Hepatocyte (in vitro differentiated cells): ENCODE data around the gene GYPC.

ENCODE experiments used
- EZH2 ChIP-seq: fragments of 200-600 bp; sonication (generic); IDR thresholded peaks from 2 replicates; pipeline ENCODE4 v1.6.1; 2016; ENCODE audit warnings: antibody characterized with exemption, mild to moderate bottlenecking, borderline replicate concordance
- EZH2phosphoT487 ChIP-seq: fragments of 200-600 bp; sonication (generic); IDR thresholded peaks from one replicate; pipeline ENCODE4 v1.6.1; 2018; ENCODE audit warnings: antibody characterized with exemption, mild to moderate bottlenecking, low read depth, moderate library complexity; ENCODE audit not compliant: unreplicated experiment, severe bottlenecking
- TF ChIP-seq, protein P1 (sequence below): fragments of 200-600 bp; sonication (generic); IDR thresholded peaks from 2 replicates; pipeline ENCODE4 v1.5.1; 2016; ENCODE audit warnings: antibody characterized with exemption, mild to moderate bottlenecking; ENCODE audit not compliant: poor library complexity

GRCh38 chr2:126744640-126745039 is 88.7 kb downstream of the GYPC start:
- TF ChIP-seq, protein P1, sequence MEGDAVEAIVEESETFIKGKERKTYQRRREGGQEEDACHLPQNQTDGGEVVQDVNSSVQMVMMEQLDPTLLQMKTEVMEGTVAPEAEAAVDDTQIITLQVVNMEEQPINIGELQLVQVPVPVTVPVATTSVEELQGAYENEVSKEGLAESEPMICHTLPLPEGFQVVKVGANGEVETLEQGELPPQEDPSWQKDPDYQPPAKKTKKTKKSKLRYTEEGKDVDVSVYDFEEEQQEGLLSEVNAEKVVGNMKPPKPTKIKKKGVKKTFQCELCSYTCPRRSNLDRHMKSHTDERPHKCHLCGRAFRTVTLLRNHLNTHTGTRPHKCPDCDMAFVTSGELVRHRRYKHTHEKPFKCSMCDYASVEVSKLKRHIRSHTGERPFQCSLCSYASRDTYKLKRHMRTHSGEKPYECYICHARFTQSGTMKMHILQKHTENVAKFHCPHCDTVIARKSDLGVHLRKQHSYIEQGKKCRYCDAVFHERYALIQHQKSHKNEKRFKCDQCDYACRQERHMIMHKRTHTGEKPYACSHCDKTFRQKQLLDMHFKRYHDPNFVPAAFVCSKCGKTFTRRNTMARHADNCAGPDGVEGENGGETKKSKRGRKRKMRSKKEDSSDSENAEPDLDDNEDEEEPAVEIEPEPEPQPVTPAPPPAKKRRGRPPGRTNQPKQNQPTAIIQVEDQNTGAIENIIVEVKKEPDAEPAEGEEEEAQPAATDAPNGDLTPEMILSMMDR: no peak
- TF ChIP-seq EZH2 (no peak), EZH2phosphoT487 (no peak)
